ENCODE measurements around the gene SLC26A2.

GRCh38 chr5:149938279-149938678, 22.3 kb upstream of the SLC26A2 start:
- no peak for TF ChIP-seq POLR2A (IDR thresholded peaks at IDR 0.05)
- no peak for TF ChIP-seq CTCF (IDR thresholded peaks at IDR 0.05)
